ENCODE data around the gene GPBP1.

- no peak for TF ChIP-seq CTCF (IDR thresholded peaks at IDR 0.05 in 2 of 3, conservative IDR thresholded peaks at IDR 0.05 in 1 of 3; ENCODE audit: insufficient read depth in 2 of 3, low read depth in 1 of 3, low read length in 3 of 3)
- TF ChIP-seq NFRKB (IDR thresholded peaks at IDR 0.05; ENCODE audit: low read depth), result no peak
- TF ChIP-seq HCFC1 (IDR thresholded peaks at IDR 0.05; ENCODE audit: low read depth, low read length), result no peak
- no peak for TF ChIP-seq KAT7 (CRISPR knock-in tag; IDR thresholded peaks at IDR 0.05; ENCODE audit: borderline replicate concordance)
- TF ChIP-seq HMGXB4 (CRISPR knock-in tag; IDR thresholded peaks at IDR 0.05), result no peak
- TF ChIP-seq AFF1 (IDR thresholded peaks at IDR 0.05; ENCODE audit: low read depth in 1 of 2, partially characterized antibody in 2 of 2), result no peak
- no peak for TF ChIP-seq ZNF274 (IDR thresholded peaks at IDR 0.05; ENCODE audit: borderline replicate concordance, low read depth, low read length)
- no peak for TF ChIP-seq CUX1 (CRISPR knock-in tag; IDR thresholded peaks at IDR 0.05)
- no peak for TF ChIP-seq MTF1 (CRISPR knock-in tag; IDR thresholded peaks at IDR 0.05; ENCODE audit: borderline replicate concordance)
- TF ChIP-seq CC2D1A (IDR thresholded peaks at IDR 0.05), result no peak
- no peak for TF ChIP-seq MTA3 (IDR thresholded peaks at IDR 0.05; ENCODE audit: borderline replicate concordance)
- TF ChIP-seq HBP1 (CRISPR knock-in tag; IDR thresholded peaks at IDR 0.05), result no peak
- TF ChIP-seq ZNF232 (CRISPR knock-in tag; IDR thresholded peaks at IDR 0.05), result no peak
Observed at GRCh38 chr5:57211039-57211438, 37.2 kb downstream of the GPBP1 start.
